Mesodermal cell (in vitro differentiated cells): ENCODE measurements around the gene NOL9.

Experiments
- H3K27ac ChIP-seq: 2 replicates; pipeline ENCODE4 v1.7.0; 2013; ENCODE audit warnings: mild to moderate bottlenecking, low read depth, low read length, moderate library complexity; ENCODE audit not compliant: severe bottlenecking
- H3K36me3 ChIP-seq: 2 replicates; pipeline ENCODE4 v1.7.1; 2013; ENCODE audit warnings: mild to moderate bottlenecking, low read length, moderate library complexity; ENCODE audit not compliant: control insufficient read depth, insufficient read depth
- H3K4me1 ChIP-seq: one replicate; pipeline ENCODE4 v1.7.1; 2013; ENCODE audit warnings: mild to moderate bottlenecking, low read length; ENCODE audit not compliant: insufficient read depth, control insufficient read depth, poor library complexity, severe bottlenecking
- H3K4me3 ChIP-seq: 2 replicates; pipeline ENCODE4 v1.7.0; 2013; ENCODE audit warnings: low read length, control low read depth, mild to moderate bottlenecking; ENCODE audit not compliant: insufficient read depth, poor library complexity, severe bottlenecking; ENCODE audit errors: extremely low read depth
- H3K9me3 ChIP-seq: 2 replicates; pipeline ENCODE4 v1.7.1; 2013; ENCODE audit warnings: mild to moderate bottlenecking, low read length, moderate library complexity; ENCODE audit not compliant: control insufficient read depth
- WGBS, 2 experiments: methylation state at CpG; one replicate each; pipeline ENCODE4 v1.1.5; 2013; ENCODE audit warnings: missing lambda C conversion rate in 2 of 2; ENCODE audit not compliant: insufficient coverage in 2 of 2; 5-methylcytosine and 5-hydroxymethylcytosine counted together

The NOL9 gene

DNA sequence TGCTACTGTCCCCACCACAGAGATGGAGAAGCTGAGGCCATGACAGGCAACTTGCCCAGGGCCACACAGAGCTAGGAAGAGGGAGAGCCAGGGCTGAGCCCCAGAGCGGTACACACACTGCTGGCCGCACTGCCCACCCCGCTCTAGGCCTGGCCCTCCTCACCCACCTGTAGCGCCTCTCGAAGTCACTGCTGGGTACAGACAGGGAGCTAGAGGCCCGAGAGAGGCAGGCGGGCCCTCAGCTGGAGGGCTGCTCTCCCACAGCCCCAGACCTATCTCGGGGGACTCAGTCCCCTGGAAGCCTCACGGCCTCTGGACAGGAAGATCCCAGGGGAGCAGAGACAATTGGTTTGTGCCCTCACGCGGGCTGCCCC lies 45.5 kb downstream of the NOL9 start:
- no peaks in the 10 kb centered on the region for H3K36me3 ChIP-seq
- WGBS, 2 experiments, result 83 to 90% methylated on average over 10 to 11 of the region's 11 CpGs
- no peaks in the 10 kb centered on the region for H3K9me3 ChIP-seq
- no peak overlapping the region for H3K27ac ChIP-seq
- H3K4me1 ChIP-seq, result peaks cover 3% of the 10 kb centered on the region
- no peak overlapping the region for H3K4me3 ChIP-seq

DNA sequence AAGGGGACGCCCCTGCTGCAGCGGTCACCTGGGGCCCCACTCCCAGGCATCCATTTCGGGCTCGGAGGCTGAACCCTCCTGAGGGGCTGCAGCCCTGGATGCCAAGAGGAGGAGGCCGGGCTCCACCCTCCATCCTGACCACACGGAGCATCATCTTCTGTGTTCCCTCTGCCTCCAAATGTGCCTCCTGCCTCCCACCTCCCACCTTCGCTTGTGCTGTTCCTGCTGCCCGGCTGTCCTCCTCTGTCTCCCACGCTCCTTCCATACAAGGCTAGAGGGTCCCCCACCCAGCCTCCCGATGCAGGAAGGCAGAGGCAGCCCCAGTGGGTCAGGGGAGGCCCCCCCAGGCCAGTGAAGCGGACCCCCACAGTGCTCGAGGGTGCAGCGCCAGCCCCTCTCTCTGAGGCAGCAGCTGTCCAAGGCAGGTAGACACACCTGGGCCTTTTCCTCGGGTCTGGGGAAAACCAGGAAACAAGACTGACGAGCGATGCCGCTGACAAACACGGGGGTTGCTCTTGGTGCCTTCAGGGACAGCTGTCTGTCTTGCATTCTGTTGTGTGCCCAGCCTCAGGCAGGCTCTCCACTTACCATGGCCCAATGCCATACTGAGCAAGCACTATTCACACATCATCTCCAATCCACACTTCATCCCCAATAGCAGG lies 46.0 kb downstream of the NOL9 start:
- Histone ChIP-seq H3K4me3 (no peak overlapping the region), H3K36me3 (no peaks in the 10 kb centered on the region), H3K4me1 (peaks cover 3% of the 10 kb centered on the region), H3K9me3 (no peaks in the 10 kb centered on the region), H3K27ac (no peak overlapping the region)
- WGBS, 2 experiments, result 83 to 85% methylated on average over 14 to 18 of the region's 18 CpGs

DNA sequence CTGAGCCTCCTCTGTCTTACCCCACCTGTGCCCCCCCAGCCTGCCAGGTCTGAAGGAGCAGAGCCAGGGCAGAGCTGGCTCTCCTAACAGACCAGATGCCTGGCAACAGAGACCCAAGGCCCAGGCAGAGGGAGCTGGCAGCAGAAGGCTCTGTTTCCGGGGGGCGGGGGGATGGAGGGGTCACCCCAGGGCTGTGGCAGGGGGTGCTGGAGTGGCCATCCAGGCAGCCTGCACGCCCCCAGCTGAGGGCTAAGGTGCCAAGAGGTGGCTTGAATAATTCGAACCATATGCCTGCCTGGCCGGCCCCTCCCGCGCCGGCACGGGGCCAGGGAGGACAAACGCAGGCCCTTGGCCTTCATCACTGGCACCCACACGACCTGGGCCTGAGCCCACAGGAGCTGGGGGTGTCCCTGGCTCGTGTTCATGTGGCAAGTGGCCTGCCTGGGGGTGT lies 46.8 kb downstream of the NOL9 start:
- Histone ChIP-seq H3K27ac (no peak overlapping the region), H3K36me3 (no peaks in the 10 kb centered on the region), H3K9me3 (no peaks in the 10 kb centered on the region), H3K4me1 (peaks cover 3% of the 10 kb centered on the region), H3K4me3 (no peak overlapping the region)
- 95% methylated on average over 11 to 12 of the region's 12 CpGs for WGBS, 2 experiments

DNA sequence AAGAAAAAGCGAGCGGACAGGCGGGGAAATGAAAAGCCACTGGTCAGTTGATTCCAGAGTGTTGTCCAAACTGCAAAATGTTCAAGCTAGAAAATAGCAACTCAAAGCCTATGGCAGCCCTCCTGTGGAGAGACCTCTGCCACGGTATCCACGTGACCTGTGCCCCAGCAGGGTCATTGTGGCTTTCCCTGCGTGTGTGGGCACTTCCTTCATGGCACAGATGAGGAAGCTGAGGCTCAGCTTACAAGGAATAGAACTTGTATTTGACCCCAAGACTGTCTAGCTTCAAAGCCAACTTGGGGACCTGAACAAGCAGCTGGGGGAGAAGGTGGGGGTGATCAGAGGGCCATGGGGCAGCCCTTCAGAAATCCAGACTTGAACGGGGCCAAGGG lies 47.3 kb downstream of the NOL9 start:
- Histone ChIP-seq H3K4me3 (no peak overlapping the region), H3K36me3 (no peaks in the 10 kb centered on the region), H3K27ac (no peak overlapping the region), H3K4me1 (peaks cover 3% of the 10 kb centered on the region), H3K9me3 (no peaks in the 10 kb centered on the region)
- whole genome bisulfite sequencing, 2 experiments, result 82 to 96% methylated on average over 7 of the region's 7 CpGs

DNA sequence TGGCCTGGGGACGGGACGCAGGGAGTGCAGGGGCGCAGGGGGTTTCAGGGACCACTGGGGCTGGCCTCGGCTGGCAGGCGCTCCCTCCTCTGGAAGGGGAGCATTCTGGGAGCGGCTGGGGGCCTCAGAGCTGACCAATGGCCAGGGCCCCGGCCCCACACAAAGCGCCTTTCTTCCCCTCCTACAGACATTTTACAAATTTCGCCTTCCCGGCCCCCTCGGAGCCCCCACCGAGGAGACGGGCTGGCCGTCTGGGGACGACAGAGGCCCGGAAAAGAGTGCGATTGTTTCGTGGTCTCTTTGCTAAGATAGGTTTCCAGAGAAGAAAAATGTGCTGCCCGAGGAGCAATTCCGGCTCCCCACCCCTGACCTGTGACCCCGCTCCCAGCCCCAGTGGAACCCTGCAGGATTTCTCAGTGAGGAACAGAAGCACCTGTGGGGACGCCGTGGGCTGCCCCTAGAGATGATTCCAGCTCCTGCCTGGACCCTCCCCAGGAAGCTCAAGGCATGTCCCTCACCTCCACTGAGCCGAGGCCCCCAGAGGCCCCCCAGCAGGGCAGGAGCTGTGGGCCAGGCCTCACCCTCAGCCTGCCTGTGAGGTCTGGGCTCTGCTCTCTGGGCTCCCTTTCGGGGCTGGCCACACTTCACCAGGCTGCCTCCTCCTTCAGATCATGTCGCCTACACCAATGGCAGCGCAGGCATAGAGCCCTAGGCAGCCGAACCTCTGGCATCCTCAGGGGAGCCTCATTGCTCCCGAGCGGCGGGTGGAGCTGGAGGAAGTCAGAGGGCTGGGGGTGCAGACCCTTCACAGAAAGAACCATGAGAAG lies 47.9 kb downstream of the NOL9 start:
- H3K4me1 ChIP-seq, result peaks cover 3% of the 10 kb centered on the region
- H3K36me3 ChIP-seq, result no peaks in the 10 kb centered on the region
- H3K9me3 ChIP-seq, result no peaks in the 10 kb centered on the region
- no peak overlapping the region for H3K4me3 ChIP-seq
- H3K27ac ChIP-seq, result no peak overlapping the region
- 85% methylated on average over 26 to 28 of the region's 31 CpGs for WGBS, 2 experiments

DNA sequence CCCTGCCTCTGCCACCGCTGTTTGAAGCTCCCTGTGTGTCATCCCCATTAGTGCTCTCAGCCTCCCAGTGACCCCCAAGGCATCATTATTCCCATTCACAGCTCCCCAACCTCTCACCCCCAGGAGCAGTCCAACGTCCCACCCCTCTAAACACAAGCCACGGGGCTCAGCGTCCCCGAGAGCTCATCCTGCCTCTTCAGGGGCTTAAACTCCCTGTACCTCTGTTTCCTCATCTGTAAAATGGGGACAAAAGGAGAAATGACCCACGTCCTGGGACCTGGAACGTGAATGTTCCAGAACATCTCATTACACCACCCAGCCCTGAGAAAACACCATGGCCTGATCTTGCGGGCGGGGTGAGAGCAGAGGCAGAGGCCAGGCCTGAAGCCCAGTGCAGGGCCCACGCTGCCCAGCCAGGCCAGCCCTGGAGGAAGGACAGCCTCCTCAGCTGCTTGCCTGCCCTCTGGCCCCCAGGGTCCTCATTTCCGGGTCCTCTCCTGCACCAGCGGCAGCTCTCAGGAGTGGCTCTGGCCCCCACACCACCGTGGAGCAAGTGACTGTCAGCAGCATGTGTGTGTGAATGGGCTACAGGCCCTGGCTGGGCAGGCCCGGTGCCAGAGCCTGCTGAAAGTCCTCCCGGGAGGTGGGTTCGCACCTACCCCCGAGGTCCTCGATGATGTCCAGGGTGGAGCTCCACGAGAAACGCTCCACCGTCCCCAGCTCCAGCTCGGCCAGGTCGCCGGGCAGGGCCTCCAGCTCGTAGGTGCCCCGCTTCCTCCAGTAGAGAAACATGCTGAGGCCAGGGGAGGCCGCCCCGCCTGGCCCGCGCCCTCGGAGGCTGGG lies 48.7 kb downstream of the NOL9 start:
- no peak overlapping the region for H3K4me3 ChIP-seq
- peaks cover 3% of the 10 kb centered on the region for H3K4me1 ChIP-seq
- no peaks in the 10 kb centered on the region for H3K9me3 ChIP-seq
- 93 to 94% methylated on average over 20 to 31 of the region's 31 CpGs for WGBS, 2 experiments
- no peak overlapping the region for H3K27ac ChIP-seq
- H3K36me3 ChIP-seq, result no peaks in the 10 kb centered on the region

DNA sequence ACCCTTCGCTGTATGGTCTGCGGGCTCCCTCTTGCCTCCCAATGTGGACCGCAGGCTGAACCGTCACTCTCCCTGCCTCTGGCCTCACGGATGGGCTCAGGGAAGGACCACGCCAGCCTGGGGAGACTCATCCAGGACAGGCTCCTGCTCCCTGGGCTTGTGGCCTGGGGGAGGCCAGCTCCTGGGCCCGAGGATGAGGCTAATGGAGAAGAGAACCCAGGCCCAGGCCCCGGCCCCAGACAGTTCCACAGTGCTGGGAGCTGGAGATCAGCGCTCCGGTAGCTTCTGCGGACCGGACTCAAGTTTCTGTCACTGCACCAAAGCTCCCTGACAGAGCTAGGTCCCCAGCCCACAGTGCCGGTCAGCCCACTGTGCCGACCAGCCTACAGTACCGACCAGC lies 49.4 kb downstream of the NOL9 start:
- no peak overlapping the region for H3K27ac ChIP-seq
- WGBS, 2 experiments, result 89 to 91% methylated on average over 14 to 15 of the region's 15 CpGs
- no peaks in the 10 kb centered on the region for H3K9me3 ChIP-seq
- no peaks in the 10 kb centered on the region for H3K36me3 ChIP-seq
- H3K4me1 ChIP-seq, result peaks cover 3% of the 10 kb centered on the region
- no peak overlapping the region for H3K4me3 ChIP-seq

DNA sequence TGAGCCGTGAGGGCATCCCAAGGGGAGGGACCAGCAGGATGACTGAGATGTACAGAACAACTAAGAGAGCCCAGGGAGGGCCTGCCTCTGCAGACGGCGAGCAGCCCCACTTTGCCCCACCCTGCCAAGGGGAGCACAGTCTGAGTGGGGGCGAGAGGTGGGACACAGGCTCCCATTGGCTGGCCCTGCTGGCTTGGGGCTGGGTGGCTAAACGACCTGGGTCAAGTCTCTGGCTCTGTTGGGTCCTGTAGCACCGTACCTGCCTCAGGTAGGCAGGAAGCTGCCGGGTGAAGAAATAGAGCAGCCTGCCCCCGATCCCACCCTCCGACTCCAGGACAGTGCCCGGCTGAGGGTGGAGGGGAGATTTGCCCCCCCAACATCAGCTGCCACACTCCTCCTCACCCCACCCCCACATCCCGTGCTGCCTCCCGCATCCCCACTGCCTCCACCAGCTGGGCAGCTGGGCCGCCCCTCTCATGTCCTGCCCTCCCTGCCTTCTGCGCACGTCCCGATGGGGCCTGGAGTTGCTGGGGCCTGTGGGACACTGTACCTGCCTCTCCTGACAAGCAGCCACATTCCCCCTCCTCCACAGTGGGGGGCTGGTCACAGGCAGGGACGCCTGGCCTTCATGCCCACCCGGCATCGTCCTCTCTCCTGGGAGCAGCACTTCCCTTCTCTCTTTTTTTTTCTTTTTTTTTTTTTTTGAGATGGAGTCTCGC lies 50.3 kb downstream of the NOL9 start:
- Histone ChIP-seq H3K4me3 (no peak overlapping the region), H3K9me3 (no peaks in the 10 kb centered on the region), H3K36me3 (no peaks in the 10 kb centered on the region), H3K4me1 (peaks cover 2% of the 10 kb centered on the region), H3K27ac (no peak overlapping the region)
- 81 to 87% methylated on average over 8 to 14 of the region's 20 CpGs for WGBS, 2 experiments

DNA sequence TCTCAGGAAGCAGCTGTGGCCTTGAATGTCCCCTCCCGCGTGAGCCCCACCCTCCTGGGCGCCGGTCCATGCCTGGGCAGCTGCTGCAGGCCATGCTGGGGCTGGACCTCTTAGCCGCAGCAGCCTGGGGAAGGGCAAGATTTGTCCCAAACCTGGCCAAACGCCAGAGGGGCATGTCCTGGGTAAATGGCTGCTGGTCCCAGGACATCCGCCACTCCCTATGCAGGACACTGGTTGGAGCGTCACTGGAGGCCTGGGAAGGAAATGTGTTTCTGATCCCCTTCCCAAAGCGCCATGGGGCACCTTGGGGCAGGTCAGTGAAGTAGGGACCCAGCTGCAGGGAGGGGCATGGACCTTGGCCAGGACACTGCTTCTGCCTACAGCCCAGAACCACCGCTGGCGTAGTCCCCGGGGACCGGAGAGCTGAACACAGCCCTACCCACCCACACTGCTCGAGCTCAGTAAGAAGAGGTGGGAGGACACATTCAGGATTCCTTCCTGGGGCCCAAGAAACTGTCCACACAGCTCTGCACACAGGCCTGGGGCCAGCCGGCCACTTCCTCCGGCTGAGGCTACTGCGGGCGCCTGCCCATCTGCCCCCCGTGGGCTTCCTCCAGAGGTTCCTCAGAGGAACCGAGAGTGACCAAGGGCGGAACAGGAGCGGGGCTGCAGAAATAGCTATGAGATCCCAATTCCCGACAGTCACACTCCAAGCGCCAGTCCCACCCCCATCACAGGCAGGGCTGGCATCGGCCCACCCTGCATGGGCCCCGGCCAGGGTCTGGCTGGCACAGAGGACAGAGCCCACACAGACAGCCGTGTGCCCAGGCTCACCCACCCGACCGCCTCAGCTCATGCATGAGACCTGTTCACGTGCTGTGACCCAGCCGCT lies 52.1 kb downstream of the NOL9 start:
- 85 to 94% methylated on average over 25 to 26 of the region's 31 CpGs for WGBS, 2 experiments
- Histone ChIP-seq H3K9me3 (no peaks in the 10 kb centered on the region), H3K27ac (no peak overlapping the region), H3K36me3 (no peaks in the 10 kb centered on the region), H3K4me1 (peaks cover 7% of the 10 kb centered on the region), H3K4me3 (no peak overlapping the region)
